Activated CD8-positive, alpha-beta memory T cell treated with anti-CD3 and anti-CD28 coated beads, Interleukin-2, amount 10 ng/mL, durations not matched to agents 7 days and 5 days (primary cell): ENCODE data around the gene UCMA. TPM values are rescaled to one million over a fixed set of nuclear protein-coding genes. Genes with fewer than 3 reads are reported as not detected.
A peak's percentile ranks its signal among the peaks of the same experiment; 100 is the strongest.
"Not testable (repeated sequence)": the region's sequence is repeated elsewhere in the genome, so short reads cannot be mapped to it uniquely, and the experiment has no call there.

Source experiments
- ATAC-seq: fragments of 150-1000 bp; cut with Tn5 transposase; one replicate; pipeline ENCODE4 v1.10.0; 2021; ENCODE audit warnings: moderate library complexity
- CTCF ChIA-PET: fragments of 350-600 bp; sonication (Branson Sonifier 250); formaldehyde crosslinking; loops from one replicate; lab custom pipeline; 2021; ENCODE audit warnings: antibody characterized with exemption; lab: Charles Lee
- DNase-seq: peaks from one replicate; pipeline ENCODE4 v3.0.0-alpha.2; 2020
- H3K27ac Mint-ChIP-seq: one replicate; pipeline ENCODE4 v1.8.0; 2021; ENCODE audit warnings: mild to moderate bottlenecking, mixed read lengths
- H3K27me3 Mint-ChIP-seq: one replicate; pipeline ENCODE4 v1.8.0; 2021; ENCODE audit warnings: mixed read lengths
- H3K36me3 Mint-ChIP-seq: one replicate; pipeline ENCODE4 v1.8.0; 2021; ENCODE audit warnings: mild to moderate bottlenecking, mixed read lengths
- H3K4me1 Mint-ChIP-seq: one replicate; pipeline ENCODE4 v1.8.0; 2021; ENCODE audit warnings: mixed read lengths
- H3K4me3 Mint-ChIP-seq: one replicate; pipeline ENCODE4 v1.8.0; 2021; ENCODE audit warnings: mild to moderate bottlenecking, moderate library complexity, mixed read lengths
- H3K9me3 Mint-ChIP-seq: one replicate; pipeline ENCODE4 v1.8.0; 2022; ENCODE audit warnings: low read depth, mixed read lengths
- total RNA-seq, 2 experiments: library from RNA; stranded (reverse); gene quantifications; one replicate each; pipeline ENCODE4 v1.2.3, GENCODE V29; 2021

The UCMA gene
- total RNA-seq = not detected

DNA sequence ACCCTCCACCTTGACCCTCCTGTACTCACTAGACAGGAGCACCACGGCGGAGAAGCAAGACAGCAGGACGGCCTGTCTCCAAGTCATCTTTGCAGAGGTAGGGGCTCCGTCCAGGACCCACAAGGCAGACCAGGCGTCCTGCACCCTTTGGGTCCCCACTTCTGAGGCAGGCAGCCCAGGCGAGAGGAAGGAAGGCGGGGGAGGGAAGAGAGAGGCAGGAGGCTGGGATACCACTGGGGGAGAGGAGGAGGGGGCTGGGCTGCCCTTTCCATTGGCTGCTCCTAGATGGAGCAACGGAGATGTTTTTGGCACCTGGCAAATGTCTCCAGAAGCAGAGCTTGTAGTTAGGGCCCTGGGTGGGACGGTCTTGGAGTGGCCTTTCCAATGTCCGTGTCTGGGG lies at the start of gene UCMA:
TSS of gene UCMA (minus strand) at position 203 of the 400 bp plus-strand sequence. CDS start at position 87, 116 bp downstream.
- peaks cover 3% of the 10 kb centered on the region for H3K27me3 Mint-ChIP-seq
- H3K4me1 Mint-ChIP-seq = no peaks in the 10 kb centered on the region
- H3K4me3 Mint-ChIP-seq = no peak within 1 kb of the TSS
- ATAC-seq = no peak
- DNase-seq = no peak
- no peaks in the 10 kb centered on the region for H3K9me3 Mint-ChIP-seq
- H3K36me3 Mint-ChIP-seq = no peaks in the 10 kb centered on the region
- peak within 1 kb of the TSS; percentile 38 for H3K27ac Mint-ChIP-seq
- CTCF ChIA-PET = no interaction called here

DNA sequence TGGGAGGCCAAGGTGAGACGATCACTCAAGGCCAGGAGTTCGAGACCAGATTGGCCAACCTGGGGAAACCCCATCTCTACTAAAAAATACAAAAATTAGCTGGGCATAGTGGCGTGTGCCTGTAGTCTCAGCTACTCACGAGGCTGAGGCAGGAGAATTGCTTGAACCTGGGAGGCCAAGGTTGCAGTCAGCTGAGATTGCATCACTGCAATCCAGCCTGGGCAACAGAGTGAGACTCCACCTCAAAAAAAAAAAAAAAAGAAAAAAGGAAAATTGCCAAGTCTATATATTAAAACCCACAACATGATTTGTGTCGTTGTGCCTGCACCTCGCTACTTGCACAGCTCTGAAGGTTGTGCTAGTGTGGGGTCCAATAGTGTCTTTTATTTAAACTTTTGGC lies 48.2 kb upstream of the UCMA start:
- ATAC-seq, H3K4me3 Mint-ChIP-seq: not testable (repeated sequence)

GRCh38 chr10:13276749-13277365 lies 42.7 kb upstream of the UCMA start:
- no peaks in the 10 kb centered on the region for H3K9me3 Mint-ChIP-seq
- DNase-seq = no peak
- H3K27me3 Mint-ChIP-seq = no peaks in the 10 kb centered on the region
- H3K36me3 Mint-ChIP-seq = peaks cover 1% of the 10 kb centered on the region
- no peak overlapping the region for H3K4me3 Mint-ChIP-seq
- CTCF ChIA-PET = interaction anchor here (0.5 to 1.2 kb wide), 3 partner anchors 8 to 34 kb away, joined by 3 read pairs; no protein-coding TSS in a partner anchor
- ATAC-seq = no peak
- no peak overlapping the region for H3K27ac Mint-ChIP-seq
- peaks cover under 1% of the 10 kb centered on the region for H3K4me1 Mint-ChIP-seq

More for the DNA sequence above, 48.2 kb upstream of the UCMA start:
- not testable (repeated sequence) for H3K9me3 Mint-ChIP-seq, H3K36me3 Mint-ChIP-seq, H3K27me3 Mint-ChIP-seq, DNase-seq, H3K4me1 Mint-ChIP-seq, H3K27ac Mint-ChIP-seq
- CTCF ChIA-PET = interaction anchor here (0.7 kb wide), 1 partner anchor 171 kb away, joined by 3 read pairs; no protein-coding TSS in a partner anchor

- H3K36me3 Mint-ChIP-seq, CTCF ChIA-PET, ATAC-seq, H3K4me3 Mint-ChIP-seq, H3K4me1 Mint-ChIP-seq, H3K27me3 Mint-ChIP-seq, H3K9me3 Mint-ChIP-seq, DNase-seq, H3K27ac Mint-ChIP-seq: not testable (repeated sequence)
Observed at GRCh38 chr10:13276146-13276545, 42.0 kb upstream of the UCMA start.

- Mint-ChIP-seq H3K36me3 (peaks cover 1% of the 10 kb centered on the region), H3K4me1 (peaks cover 6% of the 10 kb centered on the region), H3K9me3 (no peaks in the 10 kb centered on the region), H3K27me3 (no peaks in the 10 kb centered on the region), H3K4me3 (no peak overlapping the region), H3K27ac (no peak overlapping the region)
- ATAC-seq (no peak), DNase-seq (no peak)
- CTCF ChIA-PET = interaction anchor here (1.2 to 1.9 kb wide), 2 partner anchors 28 to 30 kb away, joined by 5 to 8 read pairs; partner anchors contain the start of gene PHYH
Observed at GRCh38 chr10:13272164-13272571, 38.0 kb upstream of the UCMA start.

- CTCF ChIA-PET = interaction anchor here (1.2 to 1.9 kb wide), 2 partner anchors 28 to 31 kb away, joined by 5 to 8 read pairs; partner anchors contain the start of gene PHYH
- Mint-ChIP-seq H3K36me3 (no peaks in the 10 kb centered on the region), H3K4me3 (no peak overlapping the region), H3K4me1 (peaks cover 6% of the 10 kb centered on the region), H3K27ac (no peak overlapping the region), H3K27me3 (no peaks in the 10 kb centered on the region), H3K9me3 (no peaks in the 10 kb centered on the region)
- peak; percentile 68 for ATAC-seq
- peak; percentile 72 for DNase-seq
Observed at GRCh38 chr10:13271552-13272163, 37.5 kb upstream of the UCMA start.

DNA sequence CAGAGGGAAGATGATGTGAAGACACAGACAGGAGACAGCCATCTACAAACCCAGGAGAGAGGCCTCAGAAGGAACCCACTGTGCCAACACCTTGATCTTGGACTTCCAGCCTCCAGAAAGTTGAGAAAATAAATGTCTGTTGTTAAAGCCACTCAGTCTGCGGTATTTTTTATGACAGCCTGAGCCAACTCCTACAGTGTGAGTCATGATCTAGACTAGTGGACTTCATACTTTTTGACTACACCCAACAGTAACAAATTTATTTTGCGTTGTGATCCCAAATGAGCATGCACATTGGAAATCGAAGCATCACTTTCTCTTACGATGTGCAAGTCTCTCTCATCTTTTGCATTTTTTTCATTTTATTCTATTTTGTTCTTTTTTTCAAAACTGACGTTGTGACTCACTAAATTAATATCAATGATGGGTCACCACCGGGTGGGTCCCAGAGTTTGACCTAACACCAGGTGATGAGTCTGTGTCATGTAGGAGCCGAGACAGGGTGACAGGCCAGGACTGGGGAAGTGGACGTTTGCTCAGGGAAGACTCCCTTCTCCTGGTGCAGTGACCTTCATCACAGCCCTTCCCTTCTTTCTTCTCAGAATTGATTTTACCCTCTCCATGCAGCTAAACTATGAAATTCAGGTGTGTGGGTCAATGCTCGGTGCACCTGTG lies 36.8 kb upstream of the UCMA start:
- Mint-ChIP-seq H3K27me3 (peaks cover 2% of the 10 kb centered on the region), H3K4me1 (peaks cover 6% of the 10 kb centered on the region), H3K27ac (no peak overlapping the region), H3K4me3 (no peak overlapping the region), H3K36me3 (no peaks in the 10 kb centered on the region), H3K9me3 (no peaks in the 10 kb centered on the region)
- ATAC-seq = no peak
- CTCF ChIA-PET = interaction anchor here (1.9 kb wide), 1 partner anchor 32 kb away, joined by 8 read pairs; no protein-coding TSS in a partner anchor
- DNase-seq = no peak

DNA sequence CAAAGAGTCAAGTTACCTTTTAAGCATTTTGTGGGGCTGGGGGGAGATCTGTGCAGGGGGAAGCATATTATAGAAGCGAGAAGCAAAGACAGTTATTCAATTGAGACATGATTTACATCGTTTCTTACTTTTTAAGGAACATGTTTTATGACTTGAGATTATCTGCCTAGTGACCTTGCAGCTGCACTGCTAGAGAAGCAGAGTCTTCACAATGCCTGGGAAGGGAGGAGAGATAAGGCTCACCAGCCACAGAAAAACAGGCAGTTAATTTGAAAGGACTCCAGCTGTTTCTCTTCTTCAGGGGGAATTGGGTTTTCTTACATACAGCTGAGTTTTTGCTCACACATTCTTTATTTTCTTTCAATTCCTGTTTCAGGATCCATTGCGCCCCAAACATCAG lies 34.7 kb upstream of the UCMA start:
- H3K36me3 Mint-ChIP-seq = no peaks in the 10 kb centered on the region
- ATAC-seq = no peak
- no peak overlapping the region for H3K4me3 Mint-ChIP-seq
- H3K27me3 Mint-ChIP-seq = peaks cover 4% of the 10 kb centered on the region
- H3K27ac Mint-ChIP-seq = no peak overlapping the region
- peaks cover 10% of the 10 kb centered on the region for H3K4me1 Mint-ChIP-seq
- no peak for DNase-seq
- CTCF ChIA-PET = no interaction called here
- H3K9me3 Mint-ChIP-seq = no peaks in the 10 kb centered on the region

GRCh38 chr10:13268310-13268709 lies 34.1 kb upstream of the UCMA start:
- no peak overlapping the region for H3K27ac Mint-ChIP-seq
- H3K27me3 Mint-ChIP-seq = peaks cover 10% of the 10 kb centered on the region
- CTCF ChIA-PET = no interaction called here

GRCh38 chr10:13263591-13263990 lies 29.4 kb upstream of the UCMA start:
- ATAC-seq (no peak), DNase-seq (no peak)
- peaks cover 2% of the 10 kb centered on the region for H3K9me3 Mint-ChIP-seq
- H3K27ac Mint-ChIP-seq = no peak overlapping the region
- peaks cover 3% of the 10 kb centered on the region for H3K4me1 Mint-ChIP-seq
- H3K27me3 Mint-ChIP-seq = peaks cover 22% of the 10 kb centered on the region
- no peaks in the 10 kb centered on the region for H3K36me3 Mint-ChIP-seq
- no peak overlapping the region for H3K4me3 Mint-ChIP-seq
- CTCF ChIA-PET = no interaction called here

More at GRCh38 chr10:13268310-13268709, 34.1 kb upstream of the UCMA start:
- no peaks in the 10 kb centered on the region for H3K36me3 Mint-ChIP-seq
- H3K4me3 Mint-ChIP-seq = no peak overlapping the region
- peaks cover 10% of the 10 kb centered on the region for H3K4me1 Mint-ChIP-seq
- ATAC-seq (no peak), DNase-seq (no peak)
- no peaks in the 10 kb centered on the region for H3K9me3 Mint-ChIP-seq

GRCh38 chr10:13262433-13262832 lies 28.3 kb upstream of the UCMA start:
- DNase-seq (no peak), ATAC-seq (no peak)
- CTCF ChIA-PET = no interaction called here
- Mint-ChIP-seq H3K27ac (no peak overlapping the region), H3K4me1 (peaks cover 3% of the 10 kb centered on the region), H3K27me3 (peaks cover 22% of the 10 kb centered on the region), H3K9me3 (peaks cover 2% of the 10 kb centered on the region), H3K4me3 (no peak overlapping the region), H3K36me3 (no peaks in the 10 kb centered on the region)

DNA sequence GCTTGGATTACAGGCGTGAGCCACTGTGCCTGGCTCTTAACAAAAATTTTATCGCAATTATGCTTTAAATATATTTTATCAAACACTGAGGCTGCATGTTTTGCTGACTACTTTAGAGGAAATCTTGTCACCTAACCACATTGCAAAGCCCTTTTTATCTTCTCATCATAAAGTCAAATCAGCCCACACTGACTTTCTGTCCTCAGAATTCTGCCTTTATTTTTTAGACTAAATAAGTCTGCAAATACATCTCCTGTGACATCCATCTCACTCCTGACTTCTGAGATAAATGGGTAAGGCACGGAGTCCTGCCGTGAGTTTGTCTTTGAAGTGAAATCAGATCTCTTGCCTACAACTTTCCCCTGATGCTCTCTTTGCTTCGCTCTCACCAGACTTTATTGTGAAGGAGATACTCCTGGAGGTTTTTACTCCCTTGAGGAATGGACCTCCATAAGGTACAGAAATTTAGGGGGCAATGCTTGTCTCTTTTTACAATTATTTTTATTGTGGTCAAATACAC lies 23.5 kb upstream of the UCMA start:
- ATAC-seq (no peak), DNase-seq (no peak)
- Mint-ChIP-seq H3K27ac (no peak overlapping the region), H3K9me3 (peaks cover 2% of the 10 kb centered on the region), H3K36me3 (no peaks in the 10 kb centered on the region), H3K27me3 (peaks cover 33% of the 10 kb centered on the region), H3K4me1 (no peaks in the 10 kb centered on the region), H3K4me3 (no peak overlapping the region)
- CTCF ChIA-PET = no interaction called here

GRCh38 chr10:13256627-13257026 lies 22.5 kb upstream of the UCMA start:
- CTCF ChIA-PET = interaction anchor here (0.9 kb wide), 1 partner anchor 183 kb away, joined by 3 read pairs; no protein-coding TSS in a partner anchor
- ATAC-seq (no peak), DNase-seq (no peak)
- H3K4me1 Mint-ChIP-seq = no peaks in the 10 kb centered on the region
- no peaks in the 10 kb centered on the region for H3K36me3 Mint-ChIP-seq
- H3K4me3 Mint-ChIP-seq = no peak overlapping the region
- H3K27ac Mint-ChIP-seq = no peak overlapping the region
- peaks cover 29% of the 10 kb centered on the region for H3K27me3 Mint-ChIP-seq
- peaks cover 2% of the 10 kb centered on the region for H3K9me3 Mint-ChIP-seq
